ENCODE measurements around the gene CD244. TPM values are rescaled to one million over a fixed set of nuclear protein-coding genes. Genes with fewer than 3 reads are reported as not detected.

The CD244 gene
- polyA plus RNA-seq, 1 experiment, result not detected

- no peaks in the 10 kb centered on the region for H3K9me3 ChIP-seq (ENCODE audit: control insufficient read depth, insufficient read depth, low read length)
- TF ChIP-seq CTCF (IDR thresholded peaks at IDR 0.05; ENCODE audit: low read depth, low read length), result no peak
- H3K4me3 ChIP-seq (ENCODE audit: low read depth, low read length), result no peak overlapping the region
- ChIA-PET CTCF (no interaction called here), POLR2A (no interaction called here)
- H3K27me3 ChIP-seq (ENCODE audit: control insufficient read depth, insufficient read depth, low read length), result no peaks in the 10 kb centered on the region
- no peak overlapping the region for H3K27ac ChIP-seq (ENCODE audit: low read depth, low read length)
- no peak for DNase-seq (ENCODE audit: low read depth, low spot score)
These were observed 530 bp upstream of the CD244 start for GRCh38 chr1:160863061-160863773.

GRCh38 chr1:160860840-160861505, 1.7 kb downstream of the CD244 start:
- DNase-seq (ENCODE audit: low read depth, low spot score), result no peak
- CTCF ChIA-PET, result no interaction called here
- POLR2A ChIA-PET, result no interaction called here

GRCh38 chr1:160859166-160859565, 3.5 kb downstream of the CD244 start:
- POLR2A ChIA-PET, result no interaction called here
- no peak overlapping the region for H3K27ac ChIP-seq (ENCODE audit: low read depth, low read length)
- H3K27me3 ChIP-seq (ENCODE audit: control insufficient read depth, insufficient read depth, low read length), result no peaks in the 10 kb centered on the region
- no peak overlapping the region for H3K4me3 ChIP-seq (ENCODE audit: low read depth, low read length)
- no peak for TF ChIP-seq CTCF (IDR thresholded peaks at IDR 0.05; ENCODE audit: low read depth, low read length)
- DNase-seq (ENCODE audit: low read depth, low spot score), result no peak
- CTCF ChIA-PET, result no interaction called here
- H3K9me3 ChIP-seq (ENCODE audit: control insufficient read depth, insufficient read depth, low read length), result no peaks in the 10 kb centered on the region

More at GRCh38 chr1:160860840-160861505, 1.7 kb downstream of the CD244 start:
- no peak for TF ChIP-seq CTCF (IDR thresholded peaks at IDR 0.05; ENCODE audit: low read depth, low read length)
- Histone ChIP-seq H3K9me3 (ENCODE audit: control insufficient read depth, insufficient read depth, low read length) (no peaks in the 10 kb centered on the region), H3K27me3 (ENCODE audit: control insufficient read depth, insufficient read depth, low read length) (no peaks in the 10 kb centered on the region), H3K4me3 (ENCODE audit: low read depth, low read length) (no peak overlapping the region), H3K27ac (ENCODE audit: low read depth, low read length) (no peak overlapping the region)

- no peak for DNase-seq (ENCODE audit: low read depth, low spot score)
- no peak for TF ChIP-seq CTCF (IDR thresholded peaks at IDR 0.05; ENCODE audit: low read depth, low read length)
- no peaks in the 10 kb centered on the region for H3K27me3 ChIP-seq (ENCODE audit: control insufficient read depth, insufficient read depth, low read length)
- ChIA-PET CTCF (no interaction called here), POLR2A (no interaction called here)
- no peaks in the 10 kb centered on the region for H3K9me3 ChIP-seq (ENCODE audit: control insufficient read depth, insufficient read depth, low read length)
- H3K27ac ChIP-seq (ENCODE audit: low read depth, low read length), result no peak overlapping the region
- H3K4me3 ChIP-seq (ENCODE audit: low read depth, low read length), result no peak overlapping the region
These were observed 4.2 kb downstream of the CD244 start for GRCh38 chr1:160858507-160858906.

- CTCF ChIA-PET, result no interaction called here
- Histone ChIP-seq H3K27me3 (ENCODE audit: control insufficient read depth, insufficient read depth, low read length) (no peaks in the 10 kb centered on the region), H3K4me3 (ENCODE audit: low read depth, low read length) (no peak overlapping the region), H3K27ac (ENCODE audit: low read depth, low read length) (no peak overlapping the region), H3K9me3 (ENCODE audit: control insufficient read depth, insufficient read depth, low read length) (no peaks in the 10 kb centered on the region)
- no peak for DNase-seq (ENCODE audit: low read depth, low spot score)
- POLR2A ChIA-PET, result no interaction called here
- no peak for TF ChIP-seq CTCF (IDR thresholded peaks at IDR 0.05; ENCODE audit: low read depth, low read length)
These were observed 4.6 kb downstream of the CD244 start for GRCh38 chr1:160858097-160858496.
